ENCODE data around the gene TFPI.
"Not testable (repeated sequence)": the region's sequence is repeated elsewhere in the genome, so short reads cannot be mapped to it uniquely, and the experiment has no call there.

TFPI gene

GRCh38 chr2:187569571-187569970 is 15.3 kb upstream of the TFPI start:
- ATAC-seq (no peak), DNase-seq (no peak)
- Mint-ChIP-seq H3K27ac (no peak overlapping the region), H3K4me3 (no peak overlapping the region), H3K4me1 (no peaks in the 10 kb centered on the region), H3K27me3 (no peaks in the 10 kb centered on the region), H3K9me3 (peaks cover 9% of the 10 kb centered on the region), H3K36me3 (ENCODE audit: low read depth) (no peaks in the 10 kb centered on the region)

- Mint-ChIP-seq H3K9me3 (peaks cover 9% of the 10 kb centered on the region), H3K4me1 (no peaks in the 10 kb centered on the region), H3K27ac (no peak overlapping the region), H3K36me3 (ENCODE audit: low read depth) (no peaks in the 10 kb centered on the region), H3K27me3 (no peaks in the 10 kb centered on the region), H3K4me3 (no peak overlapping the region)
- ATAC-seq: no peak
- no peak for DNase-seq
Measured at GRCh38 chr2:187569042-187569441, 14.8 kb upstream of the TFPI start.

- no peak for DNase-seq
- Mint-ChIP-seq H3K27me3 (no peaks in the 10 kb centered on the region), H3K4me1 (no peaks in the 10 kb centered on the region), H3K4me3 (no peak overlapping the region), H3K27ac (no peak overlapping the region), H3K36me3 (ENCODE audit: low read depth) (no peaks in the 10 kb centered on the region), H3K9me3 (no peaks in the 10 kb centered on the region)
- ATAC-seq: no peak
Measured at GRCh38 chr2:187567126-187567525, 12.9 kb upstream of the TFPI start.

GRCh38 chr2:187566712-187567111 is 12.5 kb upstream of the TFPI start:
- Mint-ChIP-seq H3K4me3 (no peak overlapping the region), H3K4me1 (no peaks in the 10 kb centered on the region), H3K36me3 (ENCODE audit: low read depth) (no peaks in the 10 kb centered on the region), H3K9me3 (no peaks in the 10 kb centered on the region), H3K27me3 (no peaks in the 10 kb centered on the region), H3K27ac (no peak overlapping the region)
- ATAC-seq: no peak
- DNase-seq: no peak

GRCh38 chr2:187566266-187566665 is 12.0 kb upstream of the TFPI start:
- no peaks in the 10 kb centered on the region for H3K4me1 Mint-ChIP-seq
- H3K4me3 Mint-ChIP-seq: no peak overlapping the region
- ATAC-seq (no peak), DNase-seq (no peak)
- H3K27me3 Mint-ChIP-seq: no peaks in the 10 kb centered on the region
- H3K36me3 Mint-ChIP-seq (ENCODE audit: low read depth): no peaks in the 10 kb centered on the region
- H3K9me3 Mint-ChIP-seq: no peaks in the 10 kb centered on the region
- no peak overlapping the region for H3K27ac Mint-ChIP-seq

- H3K4me3 Mint-ChIP-seq; DNase-seq; H3K27ac Mint-ChIP-seq; H3K27me3 Mint-ChIP-seq; ATAC-seq; H3K9me3 Mint-ChIP-seq; H3K36me3 Mint-ChIP-seq (ENCODE audit: low read depth); H3K4me1 Mint-ChIP-seq: not testable (repeated sequence)
Measured at GRCh38 chr2:187565618-187566017, 11.4 kb upstream of the TFPI start.

GRCh38 chr2:187556493-187556892 is 2.3 kb upstream of the TFPI start:
- H3K9me3 Mint-ChIP-seq; ATAC-seq; H3K36me3 Mint-ChIP-seq (ENCODE audit: low read depth); H3K27ac Mint-ChIP-seq; H3K4me1 Mint-ChIP-seq; H3K4me3 Mint-ChIP-seq; H3K27me3 Mint-ChIP-seq; DNase-seq: not testable (repeated sequence)

GRCh38 chr2:187554704-187555082 is 458 bp upstream of the TFPI start:
- no peak overlapping the region for H3K4me3 Mint-ChIP-seq
- peaks cover 9% of the 10 kb centered on the region for H3K4me1 Mint-ChIP-seq
- H3K9me3 Mint-ChIP-seq: no peaks in the 10 kb centered on the region
- H3K27me3 Mint-ChIP-seq: peaks cover 8% of the 10 kb centered on the region
- DNase-seq (no peak), ATAC-seq (no peak)
- no peaks in the 10 kb centered on the region for H3K36me3 Mint-ChIP-seq (ENCODE audit: low read depth)
- H3K27ac Mint-ChIP-seq: no peak overlapping the region

GRCh38 chr2:187552828-187553681 is 1.2 kb downstream of the TFPI start:
- H3K9me3 Mint-ChIP-seq: no peaks in the 10 kb centered on the region
- peaks cover 9% of the 10 kb centered on the region for H3K4me1 Mint-ChIP-seq
- no peak overlapping the region for H3K4me3 Mint-ChIP-seq
- no peaks in the 10 kb centered on the region for H3K36me3 Mint-ChIP-seq (ENCODE audit: low read depth)
- ATAC-seq: peak; percentile 82
- no peak for DNase-seq
- no peak overlapping the region for H3K27ac Mint-ChIP-seq
- peaks cover 8% of the 10 kb centered on the region for H3K27me3 Mint-ChIP-seq

- no peaks in the 10 kb centered on the region for H3K9me3 Mint-ChIP-seq
- no peak overlapping the region for H3K27ac Mint-ChIP-seq
- H3K4me1 Mint-ChIP-seq: peaks cover 9% of the 10 kb centered on the region
- peaks cover 8% of the 10 kb centered on the region for H3K27me3 Mint-ChIP-seq
- H3K4me3 Mint-ChIP-seq: no peak overlapping the region
- ATAC-seq (no peak), DNase-seq (no peak)
- H3K36me3 Mint-ChIP-seq (ENCODE audit: low read depth): no peaks in the 10 kb centered on the region
Measured at GRCh38 chr2:187552381-187552780, 1.9 kb downstream of the TFPI start.

GRCh38 chr2:187550857-187551256 is 3.4 kb downstream of the TFPI start:
- Mint-ChIP-seq H3K36me3 (ENCODE audit: low read depth) (no peaks in the 10 kb centered on the region), H3K9me3 (no peaks in the 10 kb centered on the region), H3K27me3 (peaks cover 8% of the 10 kb centered on the region), H3K4me1 (peaks cover 9% of the 10 kb centered on the region), H3K27ac (no peak overlapping the region), H3K4me3 (no peak overlapping the region)
- DNase-seq (no peak), ATAC-seq (no peak)

- Mint-ChIP-seq H3K27ac (no peak overlapping the region), H3K27me3 (peaks cover 6% of the 10 kb centered on the region), H3K9me3 (no peaks in the 10 kb centered on the region), H3K4me3 (no peak overlapping the region), H3K4me1 (peaks cover 9% of the 10 kb centered on the region), H3K36me3 (ENCODE audit: low read depth) (no peaks in the 10 kb centered on the region)
- ATAC-seq (no peak), DNase-seq (no peak)
Measured at GRCh38 chr2:187549951-187550555, 4.2 kb downstream of the TFPI start.

GRCh38 chr2:187549193-187549592 is 5.0 kb downstream of the TFPI start:
- Mint-ChIP-seq H3K9me3 (no peaks in the 10 kb centered on the region), H3K27me3 (peaks cover 4% of the 10 kb centered on the region), H3K4me3 (no peak overlapping the region), H3K36me3 (ENCODE audit: low read depth) (no peaks in the 10 kb centered on the region), H3K27ac (no peak overlapping the region), H3K4me1 (peaks cover 8% of the 10 kb centered on the region)
- DNase-seq (no peak), ATAC-seq (no peak)

- H3K4me1 Mint-ChIP-seq: peaks cover 5% of the 10 kb centered on the region
- ATAC-seq (no peak), DNase-seq (no peak)
- no peaks in the 10 kb centered on the region for H3K9me3 Mint-ChIP-seq
- H3K27me3 Mint-ChIP-seq: peaks cover 1% of the 10 kb centered on the region
- no peak overlapping the region for H3K4me3 Mint-ChIP-seq
- H3K36me3 Mint-ChIP-seq (ENCODE audit: low read depth): no peaks in the 10 kb centered on the region
- H3K27ac Mint-ChIP-seq: no peak overlapping the region
Measured at GRCh38 chr2:187548656-187549055, 5.6 kb downstream of the TFPI start.

- H3K27ac Mint-ChIP-seq: no peak overlapping the region
- no peaks in the 10 kb centered on the region for H3K36me3 Mint-ChIP-seq (ENCODE audit: low read depth)
- H3K27me3 Mint-ChIP-seq: no peaks in the 10 kb centered on the region
- no peaks in the 10 kb centered on the region for H3K9me3 Mint-ChIP-seq
- H3K4me1 Mint-ChIP-seq: no peaks in the 10 kb centered on the region
- H3K4me3 Mint-ChIP-seq: no peak overlapping the region
- DNase-seq (no peak), ATAC-seq (no peak)
Measured at GRCh38 chr2:187547353-187547979, 6.8 kb downstream of the TFPI start.
